Sigmoid colon (tissue), 4 donors: ENCODE measurements around the gene ZSCAN23.
"Not testable (repeated sequence)": the region's sequence is repeated elsewhere in the genome, so short reads cannot be mapped to it uniquely, and the experiment has no call there.

Experiments
- EP300 ChIP-seq, 4 donors: sonication (generic); formaldehyde crosslinking; IDR thresholded peaks; one replicate each; pipeline ENCODE4 v1.6.1; 2017; ENCODE audit warnings: antibody characterized with exemption in 4 of 4
- POLR2A ChIP-seq, 2 donors: fragments of 450-650 bp; IDR thresholded peaks; one replicate each; pipeline ENCODE4 v1.6.1; 2016; ENCODE audit warnings: antibody characterized with exemption in 2 of 2, mild to moderate bottlenecking in 2 of 2, moderate library complexity in 2 of 2
- POLR2AphosphoS5 ChIP-seq, 4 donors: sonication (generic); formaldehyde crosslinking; IDR thresholded peaks; one replicate each; pipeline ENCODE4 v1.6.1; 2017; ENCODE audit warnings: antibody characterized with exemption in 4 of 4
- TF ChIP-seq, protein P1 (sequence below), 4 experiments: fragments of 450-650 bp in 3 of 4; fragments of 200-600 bp in 1 of 4; IDR thresholded peaks; one replicate each; pipeline ENCODE4 v1.5.1; 2016 to 2019; ENCODE audit warnings: antibody characterized with exemption in 4 of 4, mild to moderate bottlenecking in 3 of 4, moderate library complexity in 2 of 4

DNA sequence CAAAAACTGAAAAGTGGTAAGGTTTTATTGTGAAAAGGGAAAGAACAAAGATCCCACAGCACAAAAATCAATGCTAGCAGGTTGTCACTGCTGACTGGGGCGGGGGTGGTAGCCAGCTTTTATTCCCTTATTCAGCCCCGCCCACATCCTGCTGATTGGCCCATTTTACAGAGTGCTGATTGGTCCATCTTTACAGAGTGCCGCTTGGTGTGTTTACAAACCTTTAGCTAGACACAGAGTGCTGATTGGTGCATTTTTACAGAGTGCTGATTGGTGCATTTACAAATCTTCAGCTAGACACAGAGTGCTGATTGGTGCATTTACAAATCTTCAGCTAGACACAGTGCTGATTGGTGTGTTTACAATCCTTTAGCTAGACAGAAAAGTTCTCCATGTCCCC, 1.5 kb upstream of the ZSCAN23 start:
- TF ChIP-seq, protein P1, sequence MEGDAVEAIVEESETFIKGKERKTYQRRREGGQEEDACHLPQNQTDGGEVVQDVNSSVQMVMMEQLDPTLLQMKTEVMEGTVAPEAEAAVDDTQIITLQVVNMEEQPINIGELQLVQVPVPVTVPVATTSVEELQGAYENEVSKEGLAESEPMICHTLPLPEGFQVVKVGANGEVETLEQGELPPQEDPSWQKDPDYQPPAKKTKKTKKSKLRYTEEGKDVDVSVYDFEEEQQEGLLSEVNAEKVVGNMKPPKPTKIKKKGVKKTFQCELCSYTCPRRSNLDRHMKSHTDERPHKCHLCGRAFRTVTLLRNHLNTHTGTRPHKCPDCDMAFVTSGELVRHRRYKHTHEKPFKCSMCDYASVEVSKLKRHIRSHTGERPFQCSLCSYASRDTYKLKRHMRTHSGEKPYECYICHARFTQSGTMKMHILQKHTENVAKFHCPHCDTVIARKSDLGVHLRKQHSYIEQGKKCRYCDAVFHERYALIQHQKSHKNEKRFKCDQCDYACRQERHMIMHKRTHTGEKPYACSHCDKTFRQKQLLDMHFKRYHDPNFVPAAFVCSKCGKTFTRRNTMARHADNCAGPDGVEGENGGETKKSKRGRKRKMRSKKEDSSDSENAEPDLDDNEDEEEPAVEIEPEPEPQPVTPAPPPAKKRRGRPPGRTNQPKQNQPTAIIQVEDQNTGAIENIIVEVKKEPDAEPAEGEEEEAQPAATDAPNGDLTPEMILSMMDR (IDR thresholded peaks at IDR 0.05): not testable (repeated sequence)
- not testable (repeated sequence) for TF ChIP-seq POLR2A, POLR2AphosphoS5, EP300 (IDR thresholded peaks at IDR 0.05)
